Esophagus (tissue), 2 donors: ENCODE results near the gene CDH8. TPM values are rescaled to one million over a fixed set of nuclear protein-coding genes. Genes with fewer than 3 reads are reported as not detected.

Experiments used
- H3K27ac ChIP-seq, 2 donors: one replicate each; pipeline ENCODE4 v1.5.1; 2013; ENCODE audit warnings: low read depth in 2 of 2, mild to moderate bottlenecking in 2 of 2, inconsistent platforms in 1 of 2, low read length in 1 of 2, moderate library complexity in 1 of 2
- H3K27me3 ChIP-seq, 2 donors: one replicate each; pipeline ENCODE4 v1.6.1; 2013; ENCODE audit warnings: low read length in 2 of 2, control low read depth in 1 of 2, mild to moderate bottlenecking in 1 of 2; ENCODE audit not compliant: insufficient read depth in 2 of 2, control insufficient read depth in 1 of 2
- H3K36me3 ChIP-seq, 2 donors: one replicate each; pipeline ENCODE4 v1.6.1; 2013; ENCODE audit warnings: low read length in 1 of 2; ENCODE audit not compliant: control insufficient read depth in 2 of 2, insufficient read depth in 2 of 2
- H3K4me1 ChIP-seq, 2 donors: one replicate each; pipeline ENCODE4 v1.6.1; 2013; ENCODE audit warnings: low read length in 1 of 2; ENCODE audit not compliant: control insufficient read depth in 2 of 2, insufficient read depth in 2 of 2
- H3K4me3 ChIP-seq, 2 donors: one replicate each; pipeline ENCODE4 v1.5.1; 2013; ENCODE audit warnings: low read length in 2 of 2, mild to moderate bottlenecking in 2 of 2, low read depth in 1 of 2, moderate library complexity in 1 of 2
- H3K9me3 ChIP-seq, 2 donors: one replicate each; pipeline ENCODE4 v1.6.1; 2013; ENCODE audit warnings: mild to moderate bottlenecking in 2 of 2, low read depth in 1 of 2, low read length in 1 of 2, moderate library complexity in 1 of 2; ENCODE audit not compliant: control insufficient read depth in 2 of 2, insufficient read depth in 1 of 2
- WGBS, 2 donors: extraction: QIAGEN DNeasy Blood & Tissue Kit; methylation state at CpG; one replicate each; pipeline ENCODE4 v1.1.7; 2013; 5-methylcytosine and 5-hydroxymethylcytosine counted together
- polyA plus RNA-seq, 2 donors: library from polyadenylated mRNA; stranded (reverse); fragments of 200-250 nt; gene quantifications; one replicate each; pipeline ENCODE4 v1.2.3, GENCODE V29; 2013
- donor health status: healthy with polysubstance abuse.
- donor health status: Bipolar disorder and iron deficiency.

The CDH8 gene
- polyA plus RNA-seq, 2 donors, result 0.14 to 0.15 TPM

- no peak overlapping the region for H3K4me3 ChIP-seq
- 80 to 83% methylated on average over 4 of the region's 4 CpGs for WGBS, 2 donors
- H3K27me3 ChIP-seq, result no peaks in the 10 kb centered on the region
- H3K36me3 ChIP-seq, result no peaks in the 10 kb centered on the region
- no peaks in the 10 kb centered on the region for H3K9me3 ChIP-seq
- no peaks in the 10 kb centered on the region for H3K4me1 ChIP-seq
- H3K27ac ChIP-seq, result no peak overlapping the region
Measured at GRCh38 chr16:62010186-62010585, 26.1 kb downstream of the CDH8 start.

GRCh38 chr16:61998460-61998859, 37.8 kb downstream of the CDH8 start:
- H3K27ac ChIP-seq, result no peak overlapping the region
- no peaks in the 10 kb centered on the region for H3K27me3 ChIP-seq
- no peaks in the 10 kb centered on the region for H3K36me3 ChIP-seq
- no peaks in the 10 kb centered on the region for H3K4me1 ChIP-seq
- no peak overlapping the region for H3K4me3 ChIP-seq
- 80 to 81% methylated on average over 2 of the region's 2 CpGs for WGBS, 2 donors
- H3K9me3 ChIP-seq, result no peaks in the 10 kb centered on the region

GRCh38 chr16:61993108-61993507, 43.1 kb downstream of the CDH8 start:
- H3K27ac ChIP-seq, result no peak overlapping the region
- no peaks in the 10 kb centered on the region for H3K36me3 ChIP-seq
- H3K4me1 ChIP-seq, result no peaks in the 10 kb centered on the region
- no peaks in the 10 kb centered on the region for H3K9me3 ChIP-seq
- no peak overlapping the region for H3K4me3 ChIP-seq
- WGBS, 2 donors, result 42 to 51% methylated on average over 3 of the region's 3 CpGs
- no peaks in the 10 kb centered on the region for H3K27me3 ChIP-seq

- H3K4me1 ChIP-seq, result no peaks in the 10 kb centered on the region
- no peaks in the 10 kb centered on the region for H3K9me3 ChIP-seq
- no peak overlapping the region for H3K4me3 ChIP-seq
- H3K36me3 ChIP-seq, result no peaks in the 10 kb centered on the region
- no peaks in the 10 kb centered on the region for H3K27me3 ChIP-seq
- WGBS, 2 donors, result 66 to 68% methylated on average over 6 of the region's 6 CpGs
- H3K27ac ChIP-seq, result no peak overlapping the region
Measured at GRCh38 chr16:61987474-61988012, 48.7 kb downstream of the CDH8 start.

GRCh38 chr16:61969077-61969382, 67.2 kb downstream of the CDH8 start:
- Histone ChIP-seq H3K27me3 (no peaks in the 10 kb centered on the region), H3K36me3 (no peaks in the 10 kb centered on the region), H3K4me1 (no peaks in the 10 kb centered on the region), H3K27ac (no peak overlapping the region), H3K4me3 (no peak overlapping the region), H3K9me3 (peaks cover 0 to 2% of the 10 kb centered on the region in 2 donors)
- WGBS, 2 donors, result 57 to 61% methylated on average over 4 of the region's 4 CpGs

- H3K36me3 ChIP-seq, result no peaks in the 10 kb centered on the region
- H3K4me3 ChIP-seq, result no peak overlapping the region
- H3K4me1 ChIP-seq, result no peaks in the 10 kb centered on the region
- H3K27ac ChIP-seq, result no peak overlapping the region
- H3K27me3 ChIP-seq, result no peaks in the 10 kb centered on the region
- 49 to 55% methylated on average over 7 of the region's 7 CpGs for WGBS, 2 donors
- peaks cover 0 to 2% of the 10 kb centered on the region in 2 donors for H3K9me3 ChIP-seq
Measured at GRCh38 chr16:61968242-61969076, 67.8 kb downstream of the CDH8 start.

GRCh38 chr16:61957075-61957855, 79.0 kb downstream of the CDH8 start:
- Histone ChIP-seq H3K9me3 (peaks cover 0 to 3% of the 10 kb centered on the region in 2 donors), H3K27ac (no peak overlapping the region), H3K36me3 (no peaks in the 10 kb centered on the region), H3K4me1 (no peaks in the 10 kb centered on the region), H3K27me3 (no peaks in the 10 kb centered on the region), H3K4me3 (no peak overlapping the region)
- WGBS, 2 donors, result 41 to 45% methylated on average over 8 of the region's 8 CpGs

- no peaks in the 10 kb centered on the region for H3K4me1 ChIP-seq
- H3K36me3 ChIP-seq, result no peaks in the 10 kb centered on the region
- H3K27ac ChIP-seq, result no peak overlapping the region
- H3K4me3 ChIP-seq, result no peak overlapping the region
- no peaks in the 10 kb centered on the region for H3K9me3 ChIP-seq
- H3K27me3 ChIP-seq, result no peaks in the 10 kb centered on the region
- WGBS, 2 donors, result 29 to 42% methylated on average over 1 of the region's 1 CpG
Measured at GRCh38 chr16:61952841-61953240, 83.4 kb downstream of the CDH8 start.

- Histone ChIP-seq H3K27me3 (no peaks in the 10 kb centered on the region), H3K27ac (no peak overlapping the region), H3K4me1 (no peaks in the 10 kb centered on the region), H3K9me3 (no peaks in the 10 kb centered on the region), H3K36me3 (no peaks in the 10 kb centered on the region), H3K4me3 (no peak overlapping the region)
- 60 to 70% methylated on average over 3 of the region's 3 CpGs for WGBS, 2 donors
Measured at GRCh38 chr16:61948414-61948813, 87.8 kb downstream of the CDH8 start.
